Activated T-helper 1 cell treated with anti-CD3 and anti-CD28 coated beads, Interleukin-12 subunit alpha, Interleukin-12 subunit beta, Interleukin-2, Interleukin-4 antibody, amounts not matched to agents 30 ng/mL and 10 ng/mL and 1 ng/mL, durations not matched to agents 14 hours and 24 hours and 36 hours (primary cell): Measurements from ENCODE around the gene CFAP44. TPM values are rescaled to one million over a fixed set of nuclear protein-coding genes. Genes with fewer than 3 reads are reported as not detected.
"Not testable (repeated sequence)": the region's sequence is repeated elsewhere in the genome, so short reads cannot be mapped to it uniquely, and the experiment has no call there.

Source experiments
- DNase-seq: peaks from one replicate; pipeline ENCODE4 v3.0.0; 2021; ENCODE audit warnings: low spot score
- H3K27ac Mint-ChIP-seq: one replicate; pipeline ENCODE4 v1.8.0; 2021; ENCODE audit warnings: mild to moderate bottlenecking, mixed read lengths
- H3K27me3 Mint-ChIP-seq: one replicate; pipeline ENCODE4 v1.8.0; 2022; ENCODE audit warnings: mild to moderate bottlenecking, moderate library complexity, mixed read lengths; ENCODE audit not compliant: insufficient read depth
- H3K36me3 Mint-ChIP-seq: one replicate; pipeline ENCODE4 v1.8.0; 2021; ENCODE audit warnings: low read depth, mixed read lengths
- H3K4me1 Mint-ChIP-seq: one replicate; pipeline ENCODE4 v1.8.0; 2021; ENCODE audit warnings: low read depth, mixed read lengths
- H3K4me3 Mint-ChIP-seq: one replicate; pipeline ENCODE4 v1.8.0; 2021; ENCODE audit warnings: mild to moderate bottlenecking, moderate library complexity, mixed read lengths
- H3K9me3 Mint-ChIP-seq: one replicate; pipeline ENCODE4 v1.8.0; 2021; ENCODE audit warnings: mixed read lengths
- intact Hi-C: fragments of 100-400 bp; cut with micrococcal nuclease; formaldehyde crosslinking; loops from one replicate; pipeline ENCODE4 v1.15.1; 2024
- total RNA-seq: library from RNA; stranded (reverse); gene quantifications from 2 replicates; pipeline ENCODE4 v1.2.3, GENCODE V29; 2022

CFAP44 gene
- total RNA-seq, result 2.9 and 3.2 TPM in 2 replicates

GRCh38 chr3:113441051-113441770 is at the start of gene CFAP44:
Gene CFAP44, minus strand, starts transcription at chr3:113441493. Its CDS starts 7,829 bp downstream, at chr3:113433664.
- Mint-ChIP-seq H3K9me3 (no peaks in the 10 kb centered on the region), H3K27ac (peak within 1 kb of the TSS; percentile 18), H3K36me3 (peaks cover 6% of the 10 kb centered on the region), H3K4me3 (peak within 1 kb of the TSS; percentile 26), H3K27me3 (no peaks in the 10 kb centered on the region), H3K4me1 (no peaks in the 10 kb centered on the region)
- intact Hi-C loops, result no loop called here
- peak; percentile 44 for DNase-seq

- peaks cover 16% of the 10 kb centered on the region for H3K36me3 Mint-ChIP-seq
- intact Hi-C loops, result no loop called here
- peak overlapping the region; percentile 3 for H3K27ac Mint-ChIP-seq
- H3K4me1 Mint-ChIP-seq, result peaks cover 6% of the 10 kb centered on the region
- H3K27me3 Mint-ChIP-seq, result no peaks in the 10 kb centered on the region
- peaks cover 13% of the 10 kb centered on the region for H3K9me3 Mint-ChIP-seq
- H3K4me3 Mint-ChIP-seq, result no peak overlapping the region
- DNase-seq, result peak; percentile 4
These were observed 43.9 kb upstream of the CFAP44 start for GRCh38 chr3:113485161-113485609.

- H3K27me3 Mint-ChIP-seq, result no peaks in the 10 kb centered on the region
- intact Hi-C loops, result no loop called here
- peaks cover 16% of the 10 kb centered on the region for H3K36me3 Mint-ChIP-seq
- DNase-seq, result no peak
- no peaks in the 10 kb centered on the region for H3K4me1 Mint-ChIP-seq
- no peak overlapping the region for H3K4me3 Mint-ChIP-seq
- no peak overlapping the region for H3K27ac Mint-ChIP-seq
- H3K9me3 Mint-ChIP-seq, result peaks cover 4% of the 10 kb centered on the region
These were observed 27.2 kb upstream of the CFAP44 start for GRCh38 chr3:113468539-113468938.

GRCh38 chr3:113461488-113461887 is 20.2 kb upstream of the CFAP44 start:
- Mint-ChIP-seq H3K27me3 (no peaks in the 10 kb centered on the region), H3K36me3 (peaks cover 37% of the 10 kb centered on the region), H3K9me3 (peaks cover 4% of the 10 kb centered on the region), H3K4me1 (no peaks in the 10 kb centered on the region), H3K27ac (no peak overlapping the region), H3K4me3 (no peak overlapping the region)
- intact Hi-C loops, result no loop called here
- DNase-seq, result no peak

- peaks cover 42% of the 10 kb centered on the region for H3K36me3 Mint-ChIP-seq
- H3K4me3 Mint-ChIP-seq, H3K27ac Mint-ChIP-seq, H3K9me3 Mint-ChIP-seq, H3K27me3 Mint-ChIP-seq, H3K4me1 Mint-ChIP-seq, intact Hi-C loops, DNase-seq: not testable (repeated sequence)
These were observed 17.3 kb upstream of the CFAP44 start for GRCh38 chr3:113458554-113458953.

- H3K27ac Mint-ChIP-seq, result no peak overlapping the region
- H3K9me3 Mint-ChIP-seq, result no peaks in the 10 kb centered on the region
- intact Hi-C loops, result no loop called here
- no peak for DNase-seq
- no peak overlapping the region for H3K4me3 Mint-ChIP-seq
- peaks cover 31% of the 10 kb centered on the region for H3K36me3 Mint-ChIP-seq
- no peaks in the 10 kb centered on the region for H3K27me3 Mint-ChIP-seq
- peaks cover 6% of the 10 kb centered on the region for H3K4me1 Mint-ChIP-seq
These were observed 14.2 kb upstream of the CFAP44 start for GRCh38 chr3:113455446-113455845.

GRCh38 chr3:113454630-113455029 is 13.3 kb upstream of the CFAP44 start:
- no peaks in the 10 kb centered on the region for H3K27me3 Mint-ChIP-seq
- peaks cover 24% of the 10 kb centered on the region for H3K36me3 Mint-ChIP-seq
- H3K4me1 Mint-ChIP-seq, result peaks cover 6% of the 10 kb centered on the region
- no peaks in the 10 kb centered on the region for H3K9me3 Mint-ChIP-seq
- intact Hi-C loops, result no loop called here
- peak overlapping the region; percentile 4 for H3K27ac Mint-ChIP-seq
- H3K4me3 Mint-ChIP-seq, result no peak overlapping the region
- DNase-seq, result no peak

- H3K9me3 Mint-ChIP-seq, result no peaks in the 10 kb centered on the region
- no peak for DNase-seq
- H3K4me3 Mint-ChIP-seq, result no peak overlapping the region
- H3K36me3 Mint-ChIP-seq, result peaks cover 23% of the 10 kb centered on the region
- H3K27ac Mint-ChIP-seq, result no peak overlapping the region
- intact Hi-C loops, result no loop called here
- H3K27me3 Mint-ChIP-seq, result no peaks in the 10 kb centered on the region
- peaks cover 6% of the 10 kb centered on the region for H3K4me1 Mint-ChIP-seq
These were observed 12.8 kb upstream of the CFAP44 start for GRCh38 chr3:113454057-113454456.

- Mint-ChIP-seq H3K4me3 (no peak overlapping the region), H3K9me3 (no peaks in the 10 kb centered on the region), H3K27me3 (no peaks in the 10 kb centered on the region), H3K4me1 (peaks cover 6% of the 10 kb centered on the region), H3K36me3 (peaks cover 20% of the 10 kb centered on the region), H3K27ac (no peak overlapping the region)
- intact Hi-C loops, result no loop called here
- DNase-seq, result no peak
These were observed 9.6 kb upstream of the CFAP44 start for GRCh38 chr3:113450911-113451310.

GRCh38 chr3:113439606-113440005 is 1.7 kb downstream of the CFAP44 start:
- H3K4me3 Mint-ChIP-seq, result no peak overlapping the region
- H3K4me1 Mint-ChIP-seq, result no peaks in the 10 kb centered on the region
- H3K9me3 Mint-ChIP-seq, result no peaks in the 10 kb centered on the region
- intact Hi-C loops, result no loop called here
- no peaks in the 10 kb centered on the region for H3K27me3 Mint-ChIP-seq
- peaks cover 3% of the 10 kb centered on the region for H3K36me3 Mint-ChIP-seq
- DNase-seq, result no peak
- H3K27ac Mint-ChIP-seq, result no peak overlapping the region

GRCh38 chr3:113438224-113438623 is 3.1 kb downstream of the CFAP44 start:
- no peaks in the 10 kb centered on the region for H3K36me3 Mint-ChIP-seq
- DNase-seq, result no peak
- H3K4me1 Mint-ChIP-seq, result no peaks in the 10 kb centered on the region
- intact Hi-C loops, result no loop called here
- no peaks in the 10 kb centered on the region for H3K27me3 Mint-ChIP-seq
- H3K27ac Mint-ChIP-seq, result no peak overlapping the region
- H3K9me3 Mint-ChIP-seq, result no peaks in the 10 kb centered on the region
- no peak overlapping the region for H3K4me3 Mint-ChIP-seq

GRCh38 chr3:113437411-113437810 is 3.9 kb downstream of the CFAP44 start:
- Mint-ChIP-seq H3K36me3 (peaks cover 2% of the 10 kb centered on the region), H3K27ac (no peak overlapping the region), H3K4me1 (no peaks in the 10 kb centered on the region), H3K9me3 (no peaks in the 10 kb centered on the region), H3K27me3 (no peaks in the 10 kb centered on the region), H3K4me3 (no peak overlapping the region)
- no peak for DNase-seq
- intact Hi-C loops, result no loop called here

GRCh38 chr3:113436809-113437208 is 4.5 kb downstream of the CFAP44 start:
- Mint-ChIP-seq H3K27me3 (no peaks in the 10 kb centered on the region), H3K4me3 (no peak overlapping the region), H3K36me3 (peaks cover 2% of the 10 kb centered on the region), H3K27ac (no peak overlapping the region), H3K9me3 (no peaks in the 10 kb centered on the region), H3K4me1 (no peaks in the 10 kb centered on the region)
- intact Hi-C loops, result no loop called here
- DNase-seq, result no peak

- no peak for DNase-seq
- no peaks in the 10 kb centered on the region for H3K27me3 Mint-ChIP-seq
- H3K4me3 Mint-ChIP-seq, result no peak overlapping the region
- no peak overlapping the region for H3K27ac Mint-ChIP-seq
- H3K36me3 Mint-ChIP-seq, result peaks cover 9% of the 10 kb centered on the region
- intact Hi-C loops, result no loop called here
- H3K4me1 Mint-ChIP-seq, result no peaks in the 10 kb centered on the region
- peaks cover 14% of the 10 kb centered on the region for H3K9me3 Mint-ChIP-seq
These were observed 9.5 kb downstream of the CFAP44 start for GRCh38 chr3:113431811-113432210.
